D721Med (cell line): ENCODE results near the gene MAPKAP1.

ENCODE experiments used
- DNase-seq: peaks from one replicate; pipeline ENCODE4 v3.0.0; 2011; ENCODE audit warnings: low spot score; ENCODE audit not compliant: insufficient read length
- FAIRE-seq: peaks from 2 replicates; lab custom pipeline; 2011; peaks lifted over from hg19 to GRCh38; lab: Jason Lieb, UNC
- CTCF ChIP-seq: IDR thresholded peaks from 2 replicates; pipeline ENCODE4 v1.5.1; 2012; ENCODE audit warnings: mild to moderate bottlenecking, control low read depth; ENCODE audit not compliant: insufficient read depth; ENCODE audit errors: missing control alignments

Gene MAPKAP1

DNA sequence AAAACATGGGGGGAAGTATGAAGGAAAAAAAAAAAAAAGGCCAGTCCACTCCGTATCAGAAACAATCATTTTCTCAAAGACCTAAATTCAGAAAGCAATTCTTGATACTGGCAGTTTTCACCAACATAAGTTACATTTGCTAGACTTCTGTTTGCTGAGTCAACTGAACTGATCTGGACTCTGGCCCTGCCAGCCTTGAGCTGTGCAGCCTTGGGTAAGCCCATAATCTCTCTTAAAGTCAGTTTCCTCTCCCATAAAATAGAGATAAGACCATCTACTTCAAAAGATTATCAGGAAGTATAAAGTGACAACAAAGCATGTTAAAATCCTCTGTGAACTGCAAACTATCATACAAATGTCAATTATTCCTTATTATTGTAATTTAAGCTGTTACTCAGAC is 106.8 kb downstream of the MAPKAP1 start:
- no peak for DNase-seq
- peak; percentile 38 for FAIRE-seq
- no peak for TF ChIP-seq CTCF

DNA sequence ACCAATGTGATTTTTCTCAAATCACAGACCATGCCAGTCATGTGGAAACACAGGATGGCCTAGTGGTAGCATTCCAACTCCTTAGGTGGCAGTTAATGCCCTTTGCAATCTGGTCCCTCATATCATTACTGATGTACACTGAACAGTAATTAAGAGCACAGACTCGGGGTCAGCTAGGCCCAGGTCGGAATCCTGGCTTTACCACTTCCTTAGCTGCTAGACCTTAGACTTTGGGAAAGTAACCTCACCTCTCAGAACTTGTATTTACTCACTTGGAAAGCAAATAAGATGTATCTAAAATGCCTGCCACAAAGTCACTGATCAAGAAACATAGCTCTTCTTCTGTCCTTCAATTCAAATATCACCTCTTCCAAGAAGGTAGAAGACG is 112.8 kb downstream of the MAPKAP1 start:
- DNase-seq (no peak), FAIRE-seq (no peak)
- TF ChIP-seq CTCF: no peak

- FAIRE-seq (no peak), DNase-seq (no peak)
- TF ChIP-seq CTCF: no peak
Measured at GRCh38 chr9:125593581-125594222, 113.3 kb downstream of the MAPKAP1 start.

GRCh38 chr9:125591888-125592287 is 115.1 kb downstream of the MAPKAP1 start:
- FAIRE-seq (no peak), DNase-seq (no peak)
- no peak for TF ChIP-seq CTCF

GRCh38 chr9:125591245-125591644 is 115.8 kb downstream of the MAPKAP1 start:
- TF ChIP-seq CTCF: no peak
- DNase-seq (no peak), FAIRE-seq (no peak)

DNA sequence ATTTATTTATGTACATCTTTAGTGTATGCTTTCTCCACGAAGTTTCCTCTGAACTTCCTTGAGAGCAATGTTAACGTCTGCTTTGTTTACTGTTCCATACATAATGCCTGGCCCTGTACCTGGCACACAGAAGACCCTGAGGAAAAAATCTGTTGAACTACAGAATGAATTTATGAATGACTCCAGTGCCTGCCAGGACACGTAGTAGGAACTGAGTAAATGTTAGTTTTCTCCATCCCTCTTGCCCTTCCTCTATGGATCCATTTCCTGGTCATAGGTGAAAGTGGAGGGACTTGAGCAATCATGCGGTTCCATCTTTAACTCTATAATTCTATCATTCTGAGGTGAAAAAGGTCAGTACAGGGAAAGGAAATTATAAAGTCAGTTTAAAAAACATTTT is 117.7 kb downstream of the MAPKAP1 start:
- no peak for FAIRE-seq
- DNase-seq: no peak
- no peak for TF ChIP-seq CTCF

DNA sequence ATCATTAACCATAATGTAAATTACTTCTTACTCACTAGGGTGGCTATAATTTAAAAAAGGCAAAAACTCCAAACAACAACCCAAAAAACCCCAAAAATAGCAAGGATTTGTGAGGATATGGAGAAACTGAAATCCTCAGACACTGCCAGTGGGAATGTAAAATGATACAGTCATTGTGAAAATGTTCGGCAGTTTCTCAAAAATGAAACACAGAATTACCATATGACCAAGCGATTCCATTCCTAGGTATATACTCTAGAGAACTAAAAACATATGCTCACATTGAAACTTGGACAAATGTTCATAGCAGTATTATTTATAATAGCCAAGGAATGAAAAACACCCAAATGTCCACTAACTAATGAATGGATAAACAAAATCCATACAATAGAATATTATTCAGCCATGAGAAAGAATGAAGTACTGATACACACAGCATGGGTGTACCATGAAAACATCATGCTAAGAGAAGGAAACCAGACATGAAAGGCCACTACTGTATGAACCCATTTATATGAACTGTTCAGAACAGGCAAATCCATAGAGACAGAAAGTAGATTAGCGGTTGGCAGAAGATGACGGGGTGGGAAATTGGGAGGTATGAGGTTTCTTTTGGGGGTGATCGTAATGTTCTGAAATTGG is 119.1 kb downstream of the MAPKAP1 start:
- no peak for DNase-seq
- no peak for FAIRE-seq
- no peak for TF ChIP-seq CTCF
